Measurements from ENCODE around the gene ATP8B3. TPM values are rescaled to one million over a fixed set of nuclear protein-coding genes. Genes with fewer than 3 reads are reported as not detected.

Gene ATP8B3
- total RNA-seq, 2 experiments from 2014 or later = 7.9 to 8.4 TPM

- Mint-ChIP-seq H3K4me3 (peak overlapping the region; percentile 78), H3K27me3 (no peaks in the 10 kb centered on the region), H3K36me3 (ENCODE audit: low read depth) (peaks cover 2% of the 10 kb centered on the region), H3K4me1 (peaks cover 66% of the 10 kb centered on the region), H3K9me3 (ENCODE audit: low read depth) (no peaks in the 10 kb centered on the region), H3K27ac (peak overlapping the region; percentile 86)
- intact Hi-C loops (cut with DNase I, micrococcal nuclease) = loop anchor here in 1 of 2 experiments (10.0 kb wide), 1 partner anchor 792 kb away; the partner anchor contains the start of gene ARHGAP45
- no peak for ATAC-seq
- no peak for DNase-seq
- POLR2A ChIA-PET = interaction anchor here (0.6 to 1.1 kb wide), 2 partner anchors 9 to 11 kb away, joined by 3 to 4 read pairs; no protein-coding TSS in a partner anchor
- CTCF ChIA-PET = interaction anchor here (0.6 kb wide), 1 partner anchor 453 kb away, joined by 4 read pairs; no protein-coding TSS in a partner anchor
These were observed 44.2 kb upstream of the ATP8B3 start for GRCh38 chr19:1856345-1856697.

- Mint-ChIP-seq H3K36me3 (ENCODE audit: low read depth) (peaks cover 2% of the 10 kb centered on the region), H3K27me3 (no peaks in the 10 kb centered on the region), H3K4me1 (peaks cover 66% of the 10 kb centered on the region), H3K27ac (peak overlapping the region; percentile 86), H3K9me3 (ENCODE audit: low read depth) (no peaks in the 10 kb centered on the region), H3K4me3 (peak overlapping the region; percentile 78)
- ChIA-PET POLR2A (no interaction called here), CTCF (interaction anchor here (0.6 kb wide), 1 partner anchor 452 kb away, joined by 4 read pairs; no protein-coding TSS in a partner anchor)
- DNase-seq (peak; percentile 63), ATAC-seq (peak; percentile 40)
- intact Hi-C loops (cut with DNase I, micrococcal nuclease) = loop anchor here (1.0 to 10.0 kb wide), 3 partner anchors 7 to 791 kb away; partner anchors contain the start of genes KLF16 (in 2 of the 2), ARHGAP45 (in 1 of the 2) and ATP8B3 (in 1 of the 2)
These were observed 43.8 kb upstream of the ATP8B3 start for GRCh38 chr19:1855828-1856255.

- Mint-ChIP-seq H3K4me1 (peaks cover 64% of the 10 kb centered on the region), H3K27ac (peak overlapping the region; percentile 86), H3K9me3 (ENCODE audit: low read depth) (no peaks in the 10 kb centered on the region), H3K27me3 (no peaks in the 10 kb centered on the region), H3K4me3 (peak overlapping the region; percentile 78), H3K36me3 (ENCODE audit: low read depth) (peaks cover 2% of the 10 kb centered on the region)
- CTCF ChIA-PET = no interaction called here
- ATAC-seq (peak; percentile 82), DNase-seq (peak; percentile 95)
- intact Hi-C loops (cut with DNase I, micrococcal nuclease) = loop anchor here (1.0 to 10.0 kb wide), 3 partner anchors 8 to 790 kb away; partner anchors contain the start of genes KLF16 (in 2 of the 2), ARHGAP45 (in 1 of the 2) and ATP8B3 (in 1 of the 2)
- POLR2A ChIA-PET = interaction anchor here (0.6 kb wide), 1 partner anchor 383 kb away, joined by 3 read pairs; no protein-coding TSS in a partner anchor
These were observed 43.2 kb upstream of the ATP8B3 start for GRCh38 chr19:1855040-1855827.

GRCh38 chr19:1854542-1855039 lies 42.5 kb upstream of the ATP8B3 start:
- Mint-ChIP-seq H3K4me3 (peak overlapping the region; percentile 78), H3K36me3 (ENCODE audit: low read depth) (peaks cover 2% of the 10 kb centered on the region), H3K9me3 (ENCODE audit: low read depth) (no peaks in the 10 kb centered on the region), H3K27me3 (no peaks in the 10 kb centered on the region), H3K4me1 (peaks cover 63% of the 10 kb centered on the region), H3K27ac (peak overlapping the region; percentile 81)
- no peak for ATAC-seq
- DNase-seq = no peak
- ChIA-PET CTCF (no interaction called here), POLR2A (interaction anchor here (0.6 kb wide), 1 partner anchor 382 kb away, joined by 3 read pairs; no protein-coding TSS in a partner anchor)
- intact Hi-C loops (cut with DNase I, micrococcal nuclease) = loop anchor here (1.0 to 10.0 kb wide), 3 partner anchors 9 to 790 kb away; partner anchors contain the start of genes KLF16 (in 2 of the 2), ARHGAP45 (in 1 of the 2) and ATP8B3 (in 1 of the 2)

GRCh38 chr19:1854039-1854541 lies 42.0 kb upstream of the ATP8B3 start:
- peaks cover 62% of the 10 kb centered on the region for H3K4me1 Mint-ChIP-seq
- H3K9me3 Mint-ChIP-seq (ENCODE audit: low read depth) = no peaks in the 10 kb centered on the region
- ChIA-PET POLR2A (interaction anchor here (0.6 kb wide), 1 partner anchor 381 kb away, joined by 3 read pairs; no protein-coding TSS in a partner anchor), CTCF (no interaction called here)
- no peak for DNase-seq
- intact Hi-C loops (cut with DNase I, micrococcal nuclease) = loop anchor here in 1 of 2 experiments (10.0 kb wide), 1 partner anchor 789 kb away; the partner anchor contains the start of gene ARHGAP45
- H3K27ac Mint-ChIP-seq = no peak overlapping the region
- no peaks in the 10 kb centered on the region for H3K27me3 Mint-ChIP-seq
- H3K4me3 Mint-ChIP-seq = no peak overlapping the region
- peaks cover 2% of the 10 kb centered on the region for H3K36me3 Mint-ChIP-seq (ENCODE audit: low read depth)
- ATAC-seq = no peak

- intact Hi-C loops (cut with DNase I, micrococcal nuclease) = loop anchor here in 1 of 2 experiments (2.0 to 10.0 kb wide), 2 partner anchors 363 to 789 kb away; partner anchors contain the start of genes ARHGAP45, PCSK4 and REEP6
- Mint-ChIP-seq H3K4me1 (peaks cover 60% of the 10 kb centered on the region), H3K27ac (peak overlapping the region; percentile 93), H3K27me3 (no peaks in the 10 kb centered on the region), H3K9me3 (ENCODE audit: low read depth) (no peaks in the 10 kb centered on the region), H3K36me3 (ENCODE audit: low read depth) (peaks cover 2% of the 10 kb centered on the region), H3K4me3 (peak overlapping the region; percentile 40)
- CTCF ChIA-PET = interaction anchor here (0.7 kb wide), 3 partner anchors 29 to 238 kb away, joined by 3 read pairs; no protein-coding TSS in a partner anchor
- POLR2A ChIA-PET = interaction anchor here (0.6 kb wide), 1 partner anchor 42 kb away, joined by 6 read pairs; no protein-coding TSS in a partner anchor
- ATAC-seq (peak; percentile 32), DNase-seq (peak; percentile 93)
These were observed 41.4 kb upstream of the ATP8B3 start for GRCh38 chr19:1853295-1854038.

GRCh38 chr19:1852581-1853128 lies 40.6 kb upstream of the ATP8B3 start:
- Mint-ChIP-seq H3K4me1 (peaks cover 53% of the 10 kb centered on the region), H3K36me3 (ENCODE audit: low read depth) (peaks cover 2% of the 10 kb centered on the region), H3K27ac (peak overlapping the region; percentile 93), H3K4me3 (no peak overlapping the region), H3K27me3 (no peaks in the 10 kb centered on the region), H3K9me3 (ENCODE audit: low read depth) (no peaks in the 10 kb centered on the region)
- ChIA-PET POLR2A (no interaction called here), CTCF (interaction anchor here (0.7 kb wide), 3 partner anchors 28 to 238 kb away, joined by 3 read pairs; no protein-coding TSS in a partner anchor)
- intact Hi-C loops (cut with DNase I, micrococcal nuclease) = loop anchor here in 1 of 2 experiments (2.0 to 10.0 kb wide), 2 partner anchors 362 to 788 kb away; partner anchors contain the start of genes ARHGAP45, PCSK4 and REEP6
- ATAC-seq (no peak), DNase-seq (no peak)

- intact Hi-C loops (cut with DNase I, micrococcal nuclease) = loop anchor here in 1 of 2 experiments (2.0 to 10.0 kb wide), 2 partner anchors 361 to 787 kb away; partner anchors contain the start of genes ARHGAP45, PCSK4 and REEP6
These were observed 39.8 kb upstream of the ATP8B3 start for GRCh38 chr19:1851654-1852580.

GRCh38 chr19:1850809-1851653 lies 39.0 kb upstream of the ATP8B3 start:
- no peaks in the 10 kb centered on the region for H3K9me3 Mint-ChIP-seq (ENCODE audit: low read depth)
- H3K27ac Mint-ChIP-seq = peak overlapping the region; percentile 67
- intact Hi-C loops (cut with DNase I, micrococcal nuclease) = loop anchor here in 1 of 2 experiments (10.0 kb wide), 1 partner anchor 786 kb away; the partner anchor contains the start of gene ARHGAP45
- ATAC-seq (no peak), DNase-seq (peak; percentile 49)
- ChIA-PET POLR2A (no interaction called here), CTCF (interaction anchor here (1.0 kb wide), 1 partner anchor 21 kb away, joined by 4 read pairs; no protein-coding TSS in a partner anchor)
- H3K4me3 Mint-ChIP-seq = no peak overlapping the region
- peaks cover 9% of the 10 kb centered on the region for H3K36me3 Mint-ChIP-seq (ENCODE audit: low read depth)
- no peaks in the 10 kb centered on the region for H3K27me3 Mint-ChIP-seq
- H3K4me1 Mint-ChIP-seq = peaks cover 63% of the 10 kb centered on the region

More at GRCh38 chr19:1851654-1852580, 39.8 kb upstream of the ATP8B3 start:
- ChIA-PET POLR2A (no interaction called here), CTCF (no interaction called here)
- no peak for ATAC-seq
- Mint-ChIP-seq H3K4me3 (peak overlapping the region; percentile 26), H3K27me3 (no peaks in the 10 kb centered on the region), H3K36me3 (ENCODE audit: low read depth) (peaks cover 9% of the 10 kb centered on the region), H3K27ac (peak overlapping the region; percentile 19), H3K9me3 (ENCODE audit: low read depth) (no peaks in the 10 kb centered on the region), H3K4me1 (peaks cover 58% of the 10 kb centered on the region)
- DNase-seq = peak; percentile 81
